Astrocyte of the spinal cord (primary cell): ENCODE measurements around the gene AGPAT1.

ENCODE experiments used
- DNase-seq: peaks from one replicate; pipeline ENCODE4 v3.0.0; 2011; ENCODE audit warnings: low read depth, low spot score
- H3K4me3 ChIP-seq: 2 replicates; pipeline ENCODE4 v1.5.1; 2011; ENCODE audit warnings: low read depth, mild to moderate bottlenecking, low read length, moderate library complexity
- CTCF ChIP-seq: IDR thresholded peaks from 2 replicates; pipeline ENCODE4 v1.5.1; 2012; ENCODE audit warnings: low read depth, mild to moderate bottlenecking, low read length, inconsistent platforms
- in situ Hi-C: cut with HindIII; loops from 2 replicates; pipeline ENCODE4 v1.10.0; 2017; ENCODE audit warnings: low sequenced_read_pairs

AGPAT1 gene

DNA sequence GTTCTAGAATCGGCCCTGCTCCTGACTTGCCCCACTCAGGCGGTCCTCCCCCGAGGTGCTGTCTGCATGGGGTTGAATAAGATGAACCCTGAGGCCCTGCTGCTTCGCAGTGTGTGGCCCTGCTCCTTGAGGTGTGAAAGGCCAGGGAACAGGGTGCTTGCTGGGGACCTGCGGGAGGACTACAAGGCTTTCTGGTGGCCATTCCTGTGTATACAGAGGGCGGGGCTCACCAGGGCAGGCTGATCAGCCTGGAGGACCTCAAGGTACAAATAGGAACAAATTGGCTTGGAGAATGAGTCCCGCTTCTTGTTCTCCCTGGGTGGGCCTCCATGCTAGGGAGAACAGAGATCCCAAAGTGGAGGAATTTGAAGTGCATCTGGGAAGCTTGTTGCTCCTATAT lies 42.3 kb upstream of the AGPAT1 start:
- TF ChIP-seq CTCF = no peak
- no peak for DNase-seq
- H3K4me3 ChIP-seq = no peak overlapping the region
- in situ Hi-C loops = no loop called here

GRCh38 chr6:32216998-32217397 lies 41.1 kb upstream of the AGPAT1 start:
- no peak overlapping the region for H3K4me3 ChIP-seq
- in situ Hi-C loops = no loop called here
- no peak for TF ChIP-seq CTCF
- DNase-seq = no peak

DNA sequence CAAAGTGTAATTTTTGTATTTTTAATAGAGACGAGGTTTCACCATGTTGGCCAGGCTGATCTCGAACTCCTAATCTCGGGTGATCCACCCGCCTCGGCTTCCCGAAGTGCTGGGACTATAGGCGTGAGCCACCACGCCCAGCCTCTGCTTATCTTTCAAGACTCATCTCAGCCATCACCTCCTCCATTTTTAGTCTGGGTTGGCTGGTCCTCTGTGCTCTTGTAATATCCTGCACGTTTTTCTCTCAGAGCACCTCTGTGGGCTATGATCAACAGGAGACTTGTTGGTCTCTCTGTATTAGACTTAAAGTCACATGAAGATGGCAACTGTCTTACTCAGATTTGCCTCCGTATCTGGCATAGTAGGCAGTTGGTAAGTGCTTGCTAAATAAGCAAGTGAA lies 40.4 kb upstream of the AGPAT1 start:
- DNase-seq = no peak
- in situ Hi-C loops = no loop called here
- TF ChIP-seq CTCF = no peak
- no peak overlapping the region for H3K4me3 ChIP-seq

- no peak for TF ChIP-seq CTCF
- no peak overlapping the region for H3K4me3 ChIP-seq
- in situ Hi-C loops = no loop called here
- DNase-seq = no peak
These were observed 39.7 kb upstream of the AGPAT1 start for GRCh38 chr6:32215617-32216016.

GRCh38 chr6:32214126-32214525 lies 38.2 kb upstream of the AGPAT1 start:
- H3K4me3 ChIP-seq = no peak overlapping the region
- TF ChIP-seq CTCF = no peak
- in situ Hi-C loops = no loop called here
- no peak for DNase-seq

DNA sequence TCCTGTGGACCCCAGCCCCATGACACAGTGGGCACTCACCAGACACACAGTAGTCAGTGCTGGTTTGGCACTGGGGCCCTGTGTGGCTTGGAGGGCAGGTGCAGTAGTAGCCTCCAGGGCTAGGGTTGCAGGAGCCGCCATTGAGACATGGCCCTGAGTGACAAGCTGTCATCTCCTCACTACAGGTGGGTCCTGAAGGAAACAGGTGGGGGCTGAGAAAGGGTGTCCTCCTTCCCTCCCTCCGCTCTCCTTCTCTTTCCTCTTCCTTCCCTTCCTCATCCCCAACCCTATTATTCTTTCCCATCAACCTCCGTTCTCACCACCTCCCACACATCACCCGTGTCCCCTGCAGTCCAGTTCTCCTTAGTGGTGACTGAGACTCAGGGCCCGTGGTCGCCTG lies 37.8 kb upstream of the AGPAT1 start:
- H3K4me3 ChIP-seq = no peak overlapping the region
- TF ChIP-seq CTCF = no peak
- in situ Hi-C loops = no loop called here
- no peak for DNase-seq
